Stimulated activated CD4-positive, alpha-beta T cell treated with anti-CD3 and anti-CD28 coated beads, Interleukin-2, amount 100 ng/mL, for 24 hours (primary cell): Measurements from ENCODE around the gene BCS1L.
A peak's percentile ranks its signal among the peaks of the same experiment; 100 is the strongest.

Source experiments
- DNase-seq, 2 donors: peaks; one replicate each; pipeline ENCODE4 v3.0.0-alpha.2; 2020

The BCS1L gene

GRCh38 chr2:218662827-218663226 lies 3.3 kb downstream of the BCS1L start:
- DNase-seq, result no peak

GRCh38 chr2:218663901-218664300 lies 4.4 kb downstream of the BCS1L start:
- no peak for DNase-seq

- DNase-seq, result no peak
These were observed 5.2 kb downstream of the BCS1L start for GRCh38 chr2:218664653-218665052.

- no peak for DNase-seq
These were observed 11.7 kb downstream of the BCS1L start for GRCh38 chr2:218671097-218671653.

- DNase-seq, result peak; percentile 85 to 86
These were observed 12.4 kb downstream of the BCS1L start, which contains the start of the genes RNF25 and STK36 for GRCh38 chr2:218671654-218672566. Gene RNF25, minus strand, starts transcription at chr2:218672002. Its CDS starts 32 bp downstream, at chr2:218671970. Gene STK36, plus strand, starts transcription at chr2:218672086. Its CDS starts 744 bp downstream, at chr2:218672830.

- no peak for DNase-seq
These were observed 19.6 kb downstream of the BCS1L start for GRCh38 chr2:218679119-218679518.

- no peak for DNase-seq
These were observed 20.6 kb downstream of the BCS1L start for GRCh38 chr2:218680061-218680460.

GRCh38 chr2:218687400-218688060 lies 28.0 kb downstream of the BCS1L start:
- peak; percentile 22 to 28 for DNase-seq

GRCh38 chr2:218691234-218691633 lies 31.8 kb downstream of the BCS1L start:
- DNase-seq, result no peak

GRCh38 chr2:218694405-218695145 lies 35.1 kb downstream of the BCS1L start:
- no peak for DNase-seq

- DNase-seq, result no peak
These were observed 39.4 kb downstream of the BCS1L start for GRCh38 chr2:218698885-218699284.

- no peak for DNase-seq
These were observed 42.3 kb downstream of the BCS1L start for GRCh38 chr2:218701806-218702205.

- no peak for DNase-seq
These were observed 43.9 kb downstream of the BCS1L start for GRCh38 chr2:218703341-218703740.

- no peak for DNase-seq
These were observed 48.6 kb downstream of the BCS1L start for GRCh38 chr2:218708086-218708485.

GRCh38 chr2:218709908-218710307 lies 50.4 kb downstream of the BCS1L start:
- no peak for DNase-seq

- no peak for DNase-seq
These were observed 50.8 kb downstream of the BCS1L start for GRCh38 chr2:218710334-218710686.

GRCh38 chr2:218710687-218711549 lies 51.4 kb downstream of the BCS1L start, which contains the start of gene TTLL4:
Gene TTLL4, plus strand, starts transcription at chr2:218710835. Its CDS starts 26,842 bp downstream, at chr2:218737677.
- DNase-seq, result peak; percentile 98

- no peak for DNase-seq
These were observed 52.1 kb downstream of the BCS1L start for GRCh38 chr2:218711550-218711929.
